IPS-18c (cell line): ENCODE results near the gene ACTG2.
"Not testable (repeated sequence)": the region's sequence is repeated elsewhere in the genome, so short reads cannot be mapped to it uniquely, and the experiment has no call there.

Source experiments
- H3K4me3 ChIP-seq: 2 replicates; pipeline ENCODE4 v1.7.0; 2013; ENCODE audit warnings: low read depth, mild to moderate bottlenecking, low read length, moderate library complexity; ENCODE audit not compliant: insufficient read depth
- H3K9me3 ChIP-seq: one replicate; pipeline ENCODE4 v1.6.1; 2013; ENCODE audit warnings: mild to moderate bottlenecking, low read length, moderate library complexity; ENCODE audit not compliant: control insufficient read depth, insufficient read depth

ACTG2 gene

GRCh38 chr2:73892631-73893329 lies at the start of gene ACTG2:
Gene ACTG2 (plus strand): TSS chr2:73893008. CDS start chr2:73901312, 8,304 bp downstream.
- no peaks in the 10 kb centered on the region for H3K9me3 ChIP-seq
- H3K4me3 ChIP-seq = no peak within 1 kb of the TSS; the same call in 1 of the 2 replicates

- no peaks in the 10 kb centered on the region for H3K9me3 ChIP-seq
- H3K4me3 ChIP-seq = no peak overlapping the region
These were observed 48.7 kb upstream of the ACTG2 start for GRCh38 chr2:73844087-73844486.

GRCh38 chr2:73850009-73850408 lies 42.8 kb upstream of the ACTG2 start:
- H3K9me3 ChIP-seq = no peaks in the 10 kb centered on the region
- no peak overlapping the region for H3K4me3 ChIP-seq

- no peaks in the 10 kb centered on the region for H3K9me3 ChIP-seq
- no peak overlapping the region for H3K4me3 ChIP-seq
These were observed 41.5 kb upstream of the ACTG2 start for GRCh38 chr2:73851274-73851673.

GRCh38 chr2:73852020-73852419 lies 40.8 kb upstream of the ACTG2 start:
- no peaks in the 10 kb centered on the region for H3K9me3 ChIP-seq
- H3K4me3 ChIP-seq = no peak overlapping the region

- no peaks in the 10 kb centered on the region for H3K9me3 ChIP-seq
- no peak overlapping the region for H3K4me3 ChIP-seq
These were observed 37.3 kb upstream of the ACTG2 start for GRCh38 chr2:73855526-73855925.

GRCh38 chr2:73856214-73856613 lies 36.6 kb upstream of the ACTG2 start:
- H3K4me3 ChIP-seq = no peak overlapping the region

GRCh38 chr2:73859721-73860586 lies 32.9 kb upstream of the ACTG2 start:
- no peaks in the 10 kb centered on the region for H3K9me3 ChIP-seq
- H3K4me3 ChIP-seq = no peak overlapping the region

More at GRCh38 chr2:73856214-73856613, 36.6 kb upstream of the ACTG2 start:
- H3K9me3 ChIP-seq = no peaks in the 10 kb centered on the region

- Histone ChIP-seq H3K4me3 (no peak overlapping the region), H3K9me3 (no peaks in the 10 kb centered on the region)
These were observed 29.8 kb upstream of the ACTG2 start for GRCh38 chr2:73862987-73863386.

GRCh38 chr2:73868204-73868978 lies 24.4 kb upstream of the ACTG2 start:
- H3K4me3 ChIP-seq = no peak overlapping the region
- H3K9me3 ChIP-seq = no peaks in the 10 kb centered on the region

- H3K9me3 ChIP-seq = no peaks in the 10 kb centered on the region
- no peak overlapping the region for H3K4me3 ChIP-seq
These were observed 22.7 kb upstream of the ACTG2 start for GRCh38 chr2:73870084-73870483.

GRCh38 chr2:73877071-73877802 lies 15.6 kb upstream of the ACTG2 start:
- Histone ChIP-seq H3K9me3 (no peaks in the 10 kb centered on the region), H3K4me3 (no peak overlapping the region)

GRCh38 chr2:73877984-73878383 lies 14.8 kb upstream of the ACTG2 start:
- H3K4me3 ChIP-seq, H3K9me3 ChIP-seq: not testable (repeated sequence)

- H3K9me3 ChIP-seq = no peaks in the 10 kb centered on the region
- no peak overlapping the region for H3K4me3 ChIP-seq
These were observed 7.4 kb upstream of the ACTG2 start for GRCh38 chr2:73885406-73885805.

GRCh38 chr2:73886357-73886756 lies 6.5 kb upstream of the ACTG2 start:
- no peaks in the 10 kb centered on the region for H3K9me3 ChIP-seq
- H3K4me3 ChIP-seq = no peak overlapping the region

GRCh38 chr2:73887596-73888353 lies 5.0 kb upstream of the ACTG2 start:
- not testable (repeated sequence) for H3K4me3 ChIP-seq, H3K9me3 ChIP-seq
